ENCODE data around the gene ZFAND2A.
"Not testable (repeated sequence)": the region's sequence is repeated elsewhere in the genome, so short reads cannot be mapped to it uniquely, and the experiment has no call there.

DNA sequence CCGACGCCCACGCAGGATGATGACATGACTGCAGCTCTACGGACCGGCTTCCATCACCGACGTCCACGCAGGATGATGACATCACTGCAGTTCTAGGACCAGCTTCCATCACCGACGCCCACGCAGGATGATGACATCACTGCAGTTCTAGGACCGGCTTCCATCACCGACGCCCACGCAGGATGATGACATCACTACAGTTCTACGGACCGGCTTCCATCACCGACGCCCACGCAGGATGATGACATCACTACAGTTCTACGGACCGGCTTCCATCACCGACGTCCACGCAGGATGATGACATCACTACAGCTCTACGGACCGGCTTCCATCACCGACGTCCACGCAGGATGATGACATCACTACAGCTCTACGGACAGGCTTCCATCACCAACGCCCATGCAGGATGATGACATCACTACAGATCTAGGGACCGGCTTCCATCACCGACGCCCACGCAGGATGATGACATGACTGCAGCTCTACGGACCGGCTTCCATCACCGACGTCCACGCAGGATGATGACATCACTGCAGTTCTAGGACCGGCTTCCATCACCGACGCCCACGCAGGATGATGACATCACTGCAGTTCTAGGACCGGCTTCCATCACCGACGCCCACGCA lies 43.5 kb downstream of the ZFAND2A start:
- TF ChIP-seq, protein P1, sequence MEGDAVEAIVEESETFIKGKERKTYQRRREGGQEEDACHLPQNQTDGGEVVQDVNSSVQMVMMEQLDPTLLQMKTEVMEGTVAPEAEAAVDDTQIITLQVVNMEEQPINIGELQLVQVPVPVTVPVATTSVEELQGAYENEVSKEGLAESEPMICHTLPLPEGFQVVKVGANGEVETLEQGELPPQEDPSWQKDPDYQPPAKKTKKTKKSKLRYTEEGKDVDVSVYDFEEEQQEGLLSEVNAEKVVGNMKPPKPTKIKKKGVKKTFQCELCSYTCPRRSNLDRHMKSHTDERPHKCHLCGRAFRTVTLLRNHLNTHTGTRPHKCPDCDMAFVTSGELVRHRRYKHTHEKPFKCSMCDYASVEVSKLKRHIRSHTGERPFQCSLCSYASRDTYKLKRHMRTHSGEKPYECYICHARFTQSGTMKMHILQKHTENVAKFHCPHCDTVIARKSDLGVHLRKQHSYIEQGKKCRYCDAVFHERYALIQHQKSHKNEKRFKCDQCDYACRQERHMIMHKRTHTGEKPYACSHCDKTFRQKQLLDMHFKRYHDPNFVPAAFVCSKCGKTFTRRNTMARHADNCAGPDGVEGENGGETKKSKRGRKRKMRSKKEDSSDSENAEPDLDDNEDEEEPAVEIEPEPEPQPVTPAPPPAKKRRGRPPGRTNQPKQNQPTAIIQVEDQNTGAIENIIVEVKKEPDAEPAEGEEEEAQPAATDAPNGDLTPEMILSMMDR (conservative IDR thresholded peaks at IDR 0.05; ENCODE audit: low read depth, low read length), result not testable (repeated sequence)
- not testable (repeated sequence) for TF ChIP-seq EZH2phosphoT487 (IDR thresholded peaks at IDR 0.05; ENCODE audit: borderline replicate concordance, low read length); EZH2 (IDR thresholded peaks at IDR 0.05; ENCODE audit: low read length, unreplicated experiment)
